Bone marrow (tissue), 2 donors: ENCODE measurements around the gene OCRL.

ENCODE experiments used
- DNase-seq, 2 donors: peaks; one replicate each; lab custom pipeline; 2025; lab: John Stamatoyannopoulos, UW

OCRL gene

GRCh38 chrX:129585691-129586090 lies 45.6 kb downstream of the OCRL start:
- no peak for DNase-seq

- no peak for DNase-seq
Observed at GRCh38 chrX:129586446-129586845, 46.4 kb downstream of the OCRL start.

GRCh38 chrX:129590596-129590995 lies 50.5 kb downstream of the OCRL start:
- no peak for DNase-seq

- DNase-seq, result no peak
Observed at GRCh38 chrX:129593137-129593536, 53.1 kb downstream of the OCRL start.

GRCh38 chrX:129594781-129595180 lies 54.7 kb downstream of the OCRL start:
- no peak for DNase-seq

GRCh38 chrX:129596077-129596476 lies 56.0 kb downstream of the OCRL start:
- no peak for DNase-seq

GRCh38 chrX:129597905-129598304 lies 57.8 kb downstream of the OCRL start:
- DNase-seq, result no peak

- no peak for DNase-seq
Observed at GRCh38 chrX:129599499-129599898, 59.4 kb downstream of the OCRL start.

- DNase-seq, result no peak
Observed at GRCh38 chrX:129599996-129600395, 59.9 kb downstream of the OCRL start.

- DNase-seq, result peak in 1 of 2 donors; percentile 12
Observed at GRCh38 chrX:129600981-129601424, 60.9 kb downstream of the OCRL start.

- peak in 1 of 2 donors; percentile 10 for DNase-seq
Observed at GRCh38 chrX:129606918-129607317, 66.9 kb downstream of the OCRL start.

- DNase-seq, result no peak
Observed at GRCh38 chrX:129608496-129608895, 68.4 kb downstream of the OCRL start.

GRCh38 chrX:129609395-129609794 lies 69.3 kb downstream of the OCRL start:
- no peak for DNase-seq

- DNase-seq, result no peak
Observed at GRCh38 chrX:129612396-129612795, 72.3 kb downstream of the OCRL start.

GRCh38 chrX:129613596-129613995 lies 73.5 kb downstream of the OCRL start:
- no peak for DNase-seq

- no peak for DNase-seq
Observed at GRCh38 chrX:129614481-129615255, 74.6 kb downstream of the OCRL start.

- DNase-seq, result no peak
Observed at GRCh38 chrX:129617420-129617819, 77.4 kb downstream of the OCRL start.

- no peak for DNase-seq
Observed at GRCh38 chrX:129618997-129619396, 78.9 kb downstream of the OCRL start.

GRCh38 chrX:129622757-129623301 lies 82.8 kb downstream of the OCRL start:
- DNase-seq, result peak in 1 of 2 donors; percentile 78

- no peak for DNase-seq
Observed at GRCh38 chrX:129626026-129626425, 86.0 kb downstream of the OCRL start.

GRCh38 chrX:129629837-129630236 lies 89.8 kb downstream of the OCRL start:
- no peak for DNase-seq

- no peak for DNase-seq
Observed at GRCh38 chrX:129631849-129632248, 91.8 kb downstream of the OCRL start.

- DNase-seq, result no peak
Observed at GRCh38 chrX:129632443-129632842, 92.4 kb downstream of the OCRL start.

- no peak for DNase-seq
Observed at GRCh38 chrX:129634541-129634940, 94.5 kb downstream of the OCRL start.
